ENCODE results near the gene DIPK1A.

Gene DIPK1A

DNA sequence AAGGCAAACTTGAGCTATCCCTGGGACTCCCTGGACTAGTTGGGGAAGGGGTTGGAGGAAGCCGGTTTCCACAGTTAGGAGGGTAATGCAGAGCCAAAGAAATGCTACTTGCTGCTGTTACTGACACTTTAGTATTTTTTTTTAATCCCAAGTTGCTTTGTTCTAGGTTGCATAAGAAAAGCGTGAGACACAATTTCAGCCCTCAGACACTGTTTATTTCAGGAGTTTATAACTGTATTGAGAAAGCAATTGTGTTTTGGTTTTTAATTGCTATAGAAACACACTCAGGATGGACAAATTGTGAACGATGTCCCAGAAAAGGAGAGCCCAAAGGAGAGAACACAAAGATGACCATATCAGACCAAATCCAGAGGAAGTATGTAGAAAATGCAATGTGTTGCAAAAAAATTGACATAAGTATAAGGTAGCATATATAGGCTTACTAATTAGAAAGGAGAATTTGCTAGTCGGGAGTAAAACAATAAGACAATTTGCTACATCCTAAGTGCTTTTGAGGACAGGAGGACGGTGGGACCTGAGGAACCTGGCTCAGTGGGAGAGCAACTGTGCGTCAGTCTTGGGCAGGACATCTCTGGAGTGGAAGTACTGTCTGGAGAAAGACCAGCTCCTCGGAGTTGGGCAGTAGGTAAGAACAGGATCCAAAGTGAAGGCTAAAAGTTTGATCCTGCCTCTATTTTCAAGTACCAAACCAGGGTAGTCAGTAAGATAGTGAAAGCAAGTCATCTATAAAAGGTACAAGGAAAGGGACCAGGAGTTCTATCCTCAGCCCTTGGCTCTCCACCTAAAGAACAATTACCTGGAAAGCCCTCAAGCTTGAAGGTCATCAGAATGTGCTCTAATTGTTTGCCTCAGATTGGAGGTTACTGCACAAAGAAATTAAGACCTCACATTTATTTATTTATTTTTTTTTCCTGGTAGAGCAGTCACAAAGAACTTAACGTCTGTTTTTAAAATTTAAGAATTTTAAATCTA, 39.9 kb downstream of the DIPK1A start:
- Histone ChIP-seq H3K27ac (ENCODE audit: low read length) (no peak overlapping the region), H3K4me3 (ENCODE audit: low read length) (no peak overlapping the region), H3K9ac (ENCODE audit: low read length) (no peak overlapping the region), H3K27me3 (replicated peaks; ENCODE audit: insufficient read depth, low read length) (no peaks in the 10 kb centered on the region), H2AFZ (ENCODE audit: low read length) (no peak overlapping the region), H4K20me1 (ENCODE audit: insufficient read depth, low read length) (no peaks in the 10 kb centered on the region), H3K9me3 (replicated peaks; ENCODE audit: insufficient read depth, low read length) (no peaks in the 10 kb centered on the region), H3K4me2 (ENCODE audit: low read depth, low read length) (no peak overlapping the region), H3K9me2 (replicated peaks; ENCODE audit: insufficient read depth, low read length) (no peaks in the 10 kb centered on the region), H3K36me3 (replicated peaks; ENCODE audit: insufficient read depth, low read length) (no peaks in the 10 kb centered on the region), H3K4me1 (ENCODE audit: low read length) (no peaks in the 10 kb centered on the region), H3F3A (ENCODE audit: insufficient read depth, low read length) (no peaks in the 10 kb centered on the region), H3K79me2 (ENCODE audit: low read length) (peaks cover 45% of the 10 kb centered on the region)
- no peak for TF ChIP-seq EZH2phosphoT487 (IDR thresholded peaks at IDR 0.05; ENCODE audit: low read length)
- TF ChIP-seq, protein P1, sequence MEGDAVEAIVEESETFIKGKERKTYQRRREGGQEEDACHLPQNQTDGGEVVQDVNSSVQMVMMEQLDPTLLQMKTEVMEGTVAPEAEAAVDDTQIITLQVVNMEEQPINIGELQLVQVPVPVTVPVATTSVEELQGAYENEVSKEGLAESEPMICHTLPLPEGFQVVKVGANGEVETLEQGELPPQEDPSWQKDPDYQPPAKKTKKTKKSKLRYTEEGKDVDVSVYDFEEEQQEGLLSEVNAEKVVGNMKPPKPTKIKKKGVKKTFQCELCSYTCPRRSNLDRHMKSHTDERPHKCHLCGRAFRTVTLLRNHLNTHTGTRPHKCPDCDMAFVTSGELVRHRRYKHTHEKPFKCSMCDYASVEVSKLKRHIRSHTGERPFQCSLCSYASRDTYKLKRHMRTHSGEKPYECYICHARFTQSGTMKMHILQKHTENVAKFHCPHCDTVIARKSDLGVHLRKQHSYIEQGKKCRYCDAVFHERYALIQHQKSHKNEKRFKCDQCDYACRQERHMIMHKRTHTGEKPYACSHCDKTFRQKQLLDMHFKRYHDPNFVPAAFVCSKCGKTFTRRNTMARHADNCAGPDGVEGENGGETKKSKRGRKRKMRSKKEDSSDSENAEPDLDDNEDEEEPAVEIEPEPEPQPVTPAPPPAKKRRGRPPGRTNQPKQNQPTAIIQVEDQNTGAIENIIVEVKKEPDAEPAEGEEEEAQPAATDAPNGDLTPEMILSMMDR (IDR thresholded peaks at IDR 0.05; ENCODE audit: low read length): no peak
- no peak for DNase-seq

DNA sequence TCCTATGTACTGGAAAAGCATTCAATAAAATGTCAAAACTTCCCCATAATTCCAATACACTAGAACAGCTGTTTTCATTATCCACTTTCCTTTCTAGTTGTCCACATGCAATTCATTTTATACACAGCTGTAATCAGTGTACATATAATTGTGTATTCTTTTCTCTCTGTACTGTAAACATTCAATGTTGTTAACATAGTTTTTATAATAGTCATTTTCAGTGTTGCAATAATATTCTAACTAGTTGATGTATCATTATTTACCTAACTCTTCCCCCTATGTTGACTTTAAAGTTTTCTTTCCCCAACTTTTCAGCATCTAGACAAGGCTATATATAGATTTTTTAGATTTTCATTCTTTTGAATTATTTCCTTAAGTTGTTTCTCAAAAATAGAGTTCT, 44.4 kb downstream of the DIPK1A start:
- no peak for TF ChIP-seq EZH2phosphoT487 (IDR thresholded peaks at IDR 0.05; ENCODE audit: low read length)
- TF ChIP-seq, protein P1 (IDR thresholded peaks at IDR 0.05; ENCODE audit: low read length): no peak
- TF ChIP-seq EZH2 (optimal IDR thresholded peaks at IDR 0.05; ENCODE audit: low read depth, low read length): no peak
- Histone ChIP-seq H3K79me2 (ENCODE audit: low read length) (peaks cover 63% of the 10 kb centered on the region), H3K4me1 (ENCODE audit: low read length) (no peaks in the 10 kb centered on the region), H2AFZ (ENCODE audit: low read length) (no peak overlapping the region), H3K9ac (ENCODE audit: low read length) (no peak overlapping the region), H3K9me2 (replicated peaks; ENCODE audit: insufficient read depth, low read length) (no peaks in the 10 kb centered on the region), H3K4me2 (ENCODE audit: low read depth, low read length) (no peak overlapping the region), H3K4me3 (ENCODE audit: low read length) (no peak overlapping the region), H3K9me3 (replicated peaks; ENCODE audit: insufficient read depth, low read length) (no peaks in the 10 kb centered on the region), H4K20me1 (ENCODE audit: insufficient read depth, low read length) (no peaks in the 10 kb centered on the region), H3K36me3 (replicated peaks; ENCODE audit: insufficient read depth, low read length) (no peaks in the 10 kb centered on the region), H3K27me3 (replicated peaks; ENCODE audit: insufficient read depth, low read length) (no peaks in the 10 kb centered on the region), H3F3A (ENCODE audit: insufficient read depth, low read length) (no peaks in the 10 kb centered on the region), H3K27ac (ENCODE audit: low read length) (no peak overlapping the region)
- no peak for DNase-seq

DNA sequence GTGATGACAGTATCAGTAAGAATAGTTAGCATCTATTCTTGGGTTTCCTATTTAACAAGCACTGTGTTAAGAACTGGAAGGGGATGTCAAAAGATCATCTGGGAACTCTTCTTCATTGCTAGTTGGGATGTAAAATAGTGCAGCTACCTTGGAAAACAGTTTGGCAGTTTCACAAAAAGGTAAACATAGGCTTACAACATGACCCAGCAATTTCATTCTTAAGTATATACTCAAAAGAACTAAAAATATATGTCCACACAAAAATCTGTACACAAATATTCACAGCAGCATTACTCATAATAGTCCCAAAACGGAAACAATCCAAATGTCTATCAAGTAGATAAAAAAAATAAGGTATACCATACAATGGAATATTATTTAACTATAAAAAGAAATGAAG, 45.7 kb downstream of the DIPK1A start:
- Histone ChIP-seq H3K4me2 (ENCODE audit: low read depth, low read length) (no peak overlapping the region), H3K36me3 (replicated peaks; ENCODE audit: insufficient read depth, low read length) (no peaks in the 10 kb centered on the region), H3K27me3 (replicated peaks; ENCODE audit: insufficient read depth, low read length) (no peaks in the 10 kb centered on the region), H3K4me3 (ENCODE audit: low read length) (no peak overlapping the region), H4K20me1 (ENCODE audit: insufficient read depth, low read length) (no peaks in the 10 kb centered on the region), H3K9me2 (replicated peaks; ENCODE audit: insufficient read depth, low read length) (no peaks in the 10 kb centered on the region), H2AFZ (ENCODE audit: low read length) (no peak overlapping the region), H3K27ac (ENCODE audit: low read length) (no peak overlapping the region), H3K4me1 (ENCODE audit: low read length) (no peaks in the 10 kb centered on the region), H3K9me3 (replicated peaks; ENCODE audit: insufficient read depth, low read length) (no peaks in the 10 kb centered on the region), H3F3A (ENCODE audit: insufficient read depth, low read length) (no peaks in the 10 kb centered on the region), H3K9ac (ENCODE audit: low read length) (no peak overlapping the region), H3K79me2 (ENCODE audit: low read length) (peaks cover 63% of the 10 kb centered on the region)
- no peak for DNase-seq
- no peak for TF ChIP-seq EZH2 (optimal IDR thresholded peaks at IDR 0.05; ENCODE audit: low read depth, low read length)
- TF ChIP-seq, protein P1 (IDR thresholded peaks at IDR 0.05; ENCODE audit: low read length): no peak
- TF ChIP-seq EZH2phosphoT487 (IDR thresholded peaks at IDR 0.05; ENCODE audit: low read length): no peak
